ENCODE data around the gene RHOB. TPM values are rescaled to one million over a fixed set of nuclear protein-coding genes. Genes with fewer than 3 reads are reported as not detected.

The RHOB gene
- total and polyA plus RNA-seq, 2 of the 13 experiments (the other 11 are each of a cell fraction or from before 2014, with no cell fraction given), result 192 to 268 TPM

- TF ChIP-seq PRDM10 (CRISPR knock-in tag; IDR thresholded peaks at IDR 0.05; ENCODE audit: low read depth) (peak; percentile 85), AHDC1 (CRISPR knock-in tag; IDR thresholded peaks at IDR 0.05; ENCODE audit: borderline replicate concordance) (peak; percentile 63; the same call in 1 of the 2 replicates), EP300 (IDR thresholded peaks at IDR 0.05; ENCODE audit: low read depth in 2 of 2, low read length in 2 of 2) (peak in 1 of 2 experiments; percentile 35; a peak in 1 of 4 replicates), EP300 (CRISPR knock-in tag; IDR thresholded peaks at IDR 0.05; ENCODE audit: borderline replicate concordance) (no peak)
Observed at GRCh38 chr2:20474757-20475566, 28.1 kb downstream of the RHOB start (continued).
